Activated CD8-positive, alpha-beta T cell treated with anti-CD3 and anti-CD28 coated beads, Interleukin-2, amount 10 ng/mL, durations not matched to agents 7 days and 5 days (primary cell): ENCODE data around the gene HMGXB4. TPM values are rescaled to one million over a fixed set of nuclear protein-coding genes. Genes with fewer than 3 reads are reported as not detected.

Source experiments
- ATAC-seq: fragments of 150-1000 bp; cut with Tn5 transposase; one replicate; pipeline ENCODE4 v1.10.0; 2021; ENCODE audit warnings: moderate library complexity
- CTCF ChIA-PET: fragments of 350-600 bp; sonication (Branson Sonifier 250); formaldehyde crosslinking; loops from one replicate; lab custom pipeline; 2021; ENCODE audit warnings: antibody characterized with exemption; lab: Charles Lee
- POLR2A ChIA-PET: fragments of 350-600 bp; sonication (Branson Sonifier 250); formaldehyde crosslinking; loops from one replicate; lab custom pipeline; 2021; ENCODE audit warnings: antibody characterized with exemption; lab: Charles Lee
- DNase-seq: peaks from one replicate; pipeline ENCODE4 v3.0.0-alpha.2; 2020
- H3K27ac Mint-ChIP-seq: one replicate; pipeline ENCODE4 v1.8.0; 2021; ENCODE audit warnings: mild to moderate bottlenecking, mixed read lengths
- H3K27me3 Mint-ChIP-seq: one replicate; pipeline ENCODE4 v1.8.0; 2021; ENCODE audit warnings: low read depth, mixed read lengths
- H3K36me3 Mint-ChIP-seq: one replicate; pipeline ENCODE4 v1.8.0; 2021; ENCODE audit warnings: low read depth, mixed read lengths
- H3K4me1 Mint-ChIP-seq: one replicate; pipeline ENCODE4 v1.8.0; 2021; ENCODE audit warnings: low read depth, mixed read lengths
- H3K4me3 Mint-ChIP-seq: one replicate; pipeline ENCODE4 v1.8.0; 2021; ENCODE audit warnings: mild to moderate bottlenecking, mixed read lengths
- H3K9me3 Mint-ChIP-seq: one replicate; pipeline ENCODE4 v1.8.0; 2022; ENCODE audit warnings: mixed read lengths; ENCODE audit not compliant: insufficient read depth
- total RNA-seq, 2 experiments: library from RNA; stranded (reverse); gene quantifications; one replicate each; pipeline ENCODE4 v1.2.3, GENCODE V29; 2021

Gene HMGXB4, protein sequence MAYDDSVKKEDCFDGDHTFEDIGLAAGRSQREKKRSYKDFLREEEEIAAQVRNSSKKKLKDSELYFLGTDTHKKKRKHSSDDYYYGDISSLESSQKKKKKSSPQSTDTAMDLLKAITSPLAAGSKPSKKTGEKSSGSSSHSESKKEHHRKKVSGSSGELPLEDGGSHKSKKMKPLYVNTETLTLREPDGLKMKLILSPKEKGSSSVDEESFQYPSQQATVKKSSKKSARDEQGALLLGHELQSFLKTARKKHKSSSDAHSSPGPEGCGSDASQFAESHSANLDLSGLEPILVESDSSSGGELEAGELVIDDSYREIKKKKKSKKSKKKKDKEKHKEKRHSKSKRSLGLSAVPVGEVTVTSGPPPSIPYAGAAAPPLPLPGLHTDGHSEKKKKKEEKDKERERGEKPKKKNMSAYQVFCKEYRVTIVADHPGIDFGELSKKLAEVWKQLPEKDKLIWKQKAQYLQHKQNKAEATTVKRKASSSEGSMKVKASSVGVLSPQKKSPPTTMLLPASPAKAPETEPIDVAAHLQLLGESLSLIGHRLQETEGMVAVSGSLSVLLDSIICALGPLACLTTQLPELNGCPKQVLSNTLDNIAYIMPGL
- 10 to 100 TPM; 34.0 to 36.0 TPM for total RNA-seq

DNA sequence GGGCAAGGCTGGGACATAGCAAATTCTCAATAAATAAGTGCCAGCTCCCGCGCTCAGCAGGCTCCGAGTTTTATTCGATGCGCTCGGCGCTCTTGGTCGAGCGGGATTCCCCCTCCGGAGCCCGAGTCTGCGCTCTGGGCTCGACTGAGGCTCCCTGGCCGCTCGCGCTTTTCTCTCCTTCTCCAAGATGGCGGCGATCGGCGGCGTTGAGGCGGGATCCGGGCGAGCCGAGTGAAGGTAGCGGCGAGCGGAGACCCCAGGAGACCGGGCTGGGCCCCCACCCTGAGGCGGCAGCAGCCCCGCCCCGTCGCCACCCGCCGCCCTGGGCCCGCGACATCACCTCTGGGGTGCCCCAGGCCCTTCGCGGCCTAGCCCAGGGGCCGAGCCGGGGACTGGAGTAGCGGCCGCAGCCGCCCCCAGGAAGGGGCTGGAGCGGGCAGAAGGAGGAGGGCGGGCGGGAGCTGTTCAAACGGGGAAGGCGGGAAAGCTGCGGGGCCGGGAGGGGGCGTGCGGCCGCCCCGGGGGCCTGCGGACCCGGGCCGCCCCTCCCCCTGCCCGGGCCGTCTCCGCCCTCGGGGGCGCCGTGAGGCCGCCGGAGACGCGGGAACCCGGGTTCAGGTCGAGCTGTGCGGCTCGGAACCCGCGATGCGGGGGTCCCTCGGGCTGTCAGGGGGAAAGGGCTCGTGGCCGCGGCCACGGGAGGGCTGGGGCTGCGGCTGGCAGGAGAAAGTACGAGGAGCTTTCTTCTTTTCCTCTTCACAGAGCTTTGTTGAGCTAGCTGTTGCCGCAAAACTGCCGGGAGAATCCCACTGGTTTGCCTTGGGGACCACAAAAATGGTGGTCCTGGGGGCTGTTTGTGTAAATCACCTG, at the start of gene HMGXB4:
TSS of gene HMGXB4 (plus strand) at position 173 of the 870 bp plus-strand sequence. CDS start 4,898 bp downstream, outside the sequence.
- ChIA-PET POLR2A (interaction anchor here (0.8 to 2.8 kb wide), 7 partner anchors 9 to 95 kb away, joined by 3 to 23 read pairs (median 5); partner anchors contain the start of gene TOM1), CTCF (interaction anchor here (1.2 to 2.1 kb wide), 5 partner anchors 11 to 808 kb away, joined by 3 to 9 read pairs (median 7); partner anchors contain the start of gene TOM1)
- Mint-ChIP-seq H3K4me1 (peaks cover 29% of the 10 kb centered on the region), H3K36me3 (peaks cover 24% of the 10 kb centered on the region), H3K9me3 (no peaks in the 10 kb centered on the region), H3K27me3 (peaks cover 2% of the 10 kb centered on the region), H3K27ac (peak within 1 kb of the TSS; percentile 96), H3K4me3 (peak within 1 kb of the TSS; percentile 94)
- peak; percentile 94 for ATAC-seq
- peak; percentile 91 for DNase-seq

DNA sequence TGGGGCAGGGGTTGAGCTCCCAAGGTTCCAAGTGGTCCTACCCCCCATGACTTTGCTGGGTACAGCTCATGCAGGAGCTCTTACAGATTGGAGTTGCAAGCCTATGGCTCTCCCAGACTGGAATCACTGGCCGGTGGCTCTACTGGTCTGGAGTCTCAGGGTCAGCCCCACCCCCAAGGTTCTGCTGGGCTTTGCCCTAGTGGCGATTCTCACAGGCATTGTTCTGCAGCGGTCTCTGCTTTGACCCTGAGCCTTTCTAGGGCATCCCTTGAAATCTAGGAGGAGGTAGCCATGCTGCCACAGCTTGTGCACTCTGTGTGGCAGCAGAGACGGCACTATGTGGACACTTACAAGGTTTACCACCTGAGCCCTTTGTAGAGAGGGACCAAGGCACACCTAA, 49.3 kb upstream of the HMGXB4 start:
- no peak for DNase-seq
- Mint-ChIP-seq H3K36me3 (no peaks in the 10 kb centered on the region), H3K27ac (no peak overlapping the region), H3K27me3 (peaks cover 5% of the 10 kb centered on the region), H3K4me3 (no peak overlapping the region), H3K9me3 (no peaks in the 10 kb centered on the region), H3K4me1 (no peaks in the 10 kb centered on the region)
- ChIA-PET POLR2A (no interaction called here), CTCF (no interaction called here)
- no peak for ATAC-seq

DNA sequence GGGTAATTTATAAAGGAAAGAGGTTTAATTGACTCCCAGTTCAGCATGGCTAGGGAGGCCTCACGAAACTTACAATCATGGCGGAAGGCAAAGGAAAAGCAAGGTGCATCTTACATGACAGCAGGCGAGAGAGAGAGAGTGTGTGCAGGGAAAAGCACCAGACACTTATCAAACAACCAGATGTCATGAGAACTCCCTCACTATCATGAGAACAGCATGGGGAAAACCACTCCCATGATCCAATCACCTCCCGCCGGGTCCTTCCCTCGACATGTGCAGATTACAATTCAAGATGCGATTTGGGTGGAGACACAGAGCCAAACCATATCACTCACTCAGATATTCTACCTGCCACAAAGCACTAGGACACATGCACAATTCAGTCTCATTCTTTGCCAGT, 48.1 kb upstream of the HMGXB4 start:
- H3K4me3 Mint-ChIP-seq, result no peak overlapping the region
- H3K27me3 Mint-ChIP-seq, result peaks cover 5% of the 10 kb centered on the region
- no peaks in the 10 kb centered on the region for H3K4me1 Mint-ChIP-seq
- H3K9me3 Mint-ChIP-seq, result no peaks in the 10 kb centered on the region
- no peak overlapping the region for H3K27ac Mint-ChIP-seq
- H3K36me3 Mint-ChIP-seq, result no peaks in the 10 kb centered on the region
- ChIA-PET POLR2A (no interaction called here), CTCF (no interaction called here)
- DNase-seq, result no peak
- ATAC-seq, result no peak

DNA sequence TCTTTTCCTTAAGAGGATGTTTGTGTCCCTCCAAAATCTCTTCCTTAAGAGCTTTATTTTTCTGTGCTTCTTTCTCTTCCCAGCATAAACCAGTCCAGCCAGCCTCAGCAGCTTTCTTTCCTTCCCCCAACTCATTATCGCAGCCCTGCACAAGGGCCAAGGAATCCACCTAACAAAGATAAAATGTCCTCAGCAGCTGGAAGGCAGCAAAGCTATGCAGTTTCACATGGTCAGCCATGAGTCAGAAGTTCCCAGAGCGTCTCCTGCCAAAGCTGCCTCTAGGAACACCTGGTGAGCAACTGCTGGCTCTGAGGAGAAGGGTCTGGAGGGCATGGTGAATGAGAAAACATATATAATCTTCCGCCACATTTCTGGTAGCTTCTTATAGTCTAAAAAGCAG, 45.3 kb upstream of the HMGXB4 start:
- ATAC-seq (no peak), DNase-seq (no peak)
- CTCF ChIA-PET, result no interaction called here
- Mint-ChIP-seq H3K9me3 (no peaks in the 10 kb centered on the region), H3K4me3 (no peak overlapping the region), H3K36me3 (no peaks in the 10 kb centered on the region), H3K27ac (no peak overlapping the region), H3K4me1 (no peaks in the 10 kb centered on the region), H3K27me3 (peaks cover 5% of the 10 kb centered on the region)
- POLR2A ChIA-PET, result interaction anchor here (0.6 kb wide), 1 partner anchor 74 kb away, joined by 3 read pairs; no protein-coding TSS in a partner anchor

DNA sequence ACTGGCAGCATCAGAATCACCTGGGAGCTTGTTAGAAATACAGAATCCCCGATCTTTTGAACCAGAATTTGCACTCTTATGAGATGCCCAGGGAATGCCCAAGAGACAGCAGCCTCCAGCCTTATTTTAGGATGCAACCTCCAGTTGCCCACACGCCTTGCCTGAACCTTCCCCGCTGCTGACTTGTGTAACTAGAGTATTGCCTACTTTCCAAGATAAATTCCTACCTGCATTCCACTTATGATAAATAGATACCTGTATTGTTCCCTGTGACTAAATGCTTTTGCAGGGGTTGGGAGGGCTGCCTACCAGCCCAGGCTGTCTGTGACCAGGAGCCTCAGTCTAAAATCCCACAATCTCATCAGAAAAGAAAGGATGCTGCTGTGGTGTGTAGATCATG, 44.3 kb upstream of the HMGXB4 start:
- Mint-ChIP-seq H3K27me3 (no peaks in the 10 kb centered on the region), H3K36me3 (no peaks in the 10 kb centered on the region), H3K9me3 (no peaks in the 10 kb centered on the region), H3K27ac (no peak overlapping the region), H3K4me3 (no peak overlapping the region), H3K4me1 (no peaks in the 10 kb centered on the region)
- ATAC-seq, result no peak
- POLR2A ChIA-PET, result no interaction called here
- CTCF ChIA-PET, result no interaction called here
- no peak for DNase-seq

DNA sequence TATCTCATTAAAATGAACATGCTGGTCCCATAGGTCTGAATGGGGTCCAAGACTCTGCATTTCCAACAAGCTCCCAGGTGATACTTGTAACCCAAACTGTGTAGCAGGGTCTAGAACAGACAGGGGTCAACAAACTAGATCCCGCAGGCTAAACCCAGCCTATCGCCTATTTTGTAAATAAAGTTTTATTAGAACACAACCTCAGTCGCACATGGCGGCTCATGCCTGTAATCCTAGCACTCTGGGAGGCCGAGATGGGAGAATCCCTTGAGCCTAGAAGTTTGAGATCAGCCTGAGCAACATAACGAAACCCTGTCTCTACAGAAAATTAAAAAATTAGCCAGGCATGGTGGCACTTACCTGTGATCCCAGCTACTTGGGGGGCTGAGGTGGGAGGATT, 42.3 kb upstream of the HMGXB4 start:
- CTCF ChIA-PET, result interaction anchor here (2.9 kb wide), 1 partner anchor 16 kb away, joined by 10 read pairs; no protein-coding TSS in a partner anchor
- POLR2A ChIA-PET, result no interaction called here
- H3K4me3 Mint-ChIP-seq, result no peak overlapping the region
- no peaks in the 10 kb centered on the region for H3K36me3 Mint-ChIP-seq
- no peaks in the 10 kb centered on the region for H3K9me3 Mint-ChIP-seq
- no peak for ATAC-seq
- H3K27ac Mint-ChIP-seq, result no peak overlapping the region
- H3K27me3 Mint-ChIP-seq, result no peaks in the 10 kb centered on the region
- no peaks in the 10 kb centered on the region for H3K4me1 Mint-ChIP-seq
- no peak for DNase-seq

DNA sequence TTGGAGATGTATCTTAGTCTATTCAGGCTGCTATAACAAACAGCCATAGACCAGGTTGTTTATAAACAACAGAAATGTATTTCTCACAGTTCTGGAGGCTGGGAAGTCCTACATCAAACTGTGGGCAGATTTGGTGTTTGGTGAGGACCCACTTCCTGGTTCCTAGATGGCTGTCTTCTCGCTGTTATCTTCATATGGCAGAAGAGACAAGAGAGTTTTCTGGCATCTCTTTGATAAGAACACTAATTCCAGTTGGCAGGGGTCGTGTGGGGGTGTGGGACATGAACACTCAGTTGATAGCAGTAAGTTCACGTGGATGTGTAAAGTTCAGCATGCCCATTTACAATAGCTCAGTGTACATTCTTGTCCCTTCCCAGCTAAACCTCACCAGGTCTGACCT, 41.3 kb upstream of the HMGXB4 start:
- Mint-ChIP-seq H3K4me1 (no peaks in the 10 kb centered on the region), H3K27me3 (no peaks in the 10 kb centered on the region), H3K9me3 (no peaks in the 10 kb centered on the region), H3K36me3 (no peaks in the 10 kb centered on the region), H3K27ac (no peak overlapping the region), H3K4me3 (no peak overlapping the region)
- DNase-seq (no peak), ATAC-seq (no peak)
- POLR2A ChIA-PET, result interaction anchor here (0.9 kb wide), 1 partner anchor 10 kb away, joined by 4 read pairs; no protein-coding TSS in a partner anchor
- CTCF ChIA-PET, result interaction anchor here (2.9 kb wide), 1 partner anchor 15 kb away, joined by 10 read pairs; no protein-coding TSS in a partner anchor

DNA sequence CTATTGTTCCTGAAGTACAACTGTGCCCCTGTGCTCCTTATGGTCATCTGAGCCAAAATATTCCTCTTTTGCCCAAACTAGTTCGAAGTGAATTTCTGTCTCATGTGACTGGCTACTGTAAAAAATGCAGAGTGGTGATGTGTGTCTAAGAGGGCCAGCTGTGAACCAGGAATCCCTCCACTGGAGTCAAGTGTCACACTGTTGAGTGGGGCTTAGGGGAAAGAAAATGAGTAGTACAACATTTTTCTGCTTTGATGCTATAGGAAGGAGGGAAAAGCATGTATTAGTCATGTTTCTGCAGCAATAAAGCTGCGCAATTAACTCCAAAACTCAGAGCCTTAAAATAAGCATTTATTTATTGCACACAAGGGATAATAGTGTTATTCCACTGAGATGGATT, 39.8 kb upstream of the HMGXB4 start:
- no peak for ATAC-seq
- no peaks in the 10 kb centered on the region for H3K9me3 Mint-ChIP-seq
- no peak overlapping the region for H3K4me3 Mint-ChIP-seq
- H3K27ac Mint-ChIP-seq, result no peak overlapping the region
- H3K36me3 Mint-ChIP-seq, result no peaks in the 10 kb centered on the region
- H3K27me3 Mint-ChIP-seq, result no peaks in the 10 kb centered on the region
- no peak for DNase-seq
- ChIA-PET CTCF (interaction anchor here (2.9 kb wide), 1 partner anchor 14 kb away, joined by 10 read pairs; no protein-coding TSS in a partner anchor), POLR2A (no interaction called here)
- H3K4me1 Mint-ChIP-seq, result no peaks in the 10 kb centered on the region

DNA sequence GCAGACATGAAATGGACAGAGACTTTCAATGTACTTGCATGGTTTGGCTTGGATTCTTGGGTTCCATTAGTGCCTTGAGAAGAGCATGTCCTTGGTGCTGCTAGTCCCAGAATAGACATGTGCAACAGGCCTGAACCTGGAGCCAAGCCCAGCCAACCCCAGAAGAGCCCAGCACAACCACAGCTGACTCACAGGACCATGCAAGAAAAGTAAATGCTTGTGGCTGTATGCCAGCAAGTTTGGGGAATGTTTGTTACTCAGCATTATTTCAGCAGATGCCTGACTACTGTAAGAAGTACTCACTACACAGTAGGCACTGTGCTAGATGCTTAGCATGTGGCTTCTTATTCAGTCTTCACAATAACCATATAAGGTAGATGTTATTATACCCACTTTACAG, 39.2 kb upstream of the HMGXB4 start:
- no peaks in the 10 kb centered on the region for H3K36me3 Mint-ChIP-seq
- CTCF ChIA-PET, result interaction anchor here (1.1 kb wide), 1 partner anchor 13 kb away, joined by 4 read pairs; no protein-coding TSS in a partner anchor
- no peak overlapping the region for H3K4me3 Mint-ChIP-seq
- ATAC-seq (no peak), DNase-seq (no peak)
- no peaks in the 10 kb centered on the region for H3K27me3 Mint-ChIP-seq
- POLR2A ChIA-PET, result no interaction called here
- no peaks in the 10 kb centered on the region for H3K4me1 Mint-ChIP-seq
- H3K9me3 Mint-ChIP-seq, result no peaks in the 10 kb centered on the region
- H3K27ac Mint-ChIP-seq, result no peak overlapping the region

DNA sequence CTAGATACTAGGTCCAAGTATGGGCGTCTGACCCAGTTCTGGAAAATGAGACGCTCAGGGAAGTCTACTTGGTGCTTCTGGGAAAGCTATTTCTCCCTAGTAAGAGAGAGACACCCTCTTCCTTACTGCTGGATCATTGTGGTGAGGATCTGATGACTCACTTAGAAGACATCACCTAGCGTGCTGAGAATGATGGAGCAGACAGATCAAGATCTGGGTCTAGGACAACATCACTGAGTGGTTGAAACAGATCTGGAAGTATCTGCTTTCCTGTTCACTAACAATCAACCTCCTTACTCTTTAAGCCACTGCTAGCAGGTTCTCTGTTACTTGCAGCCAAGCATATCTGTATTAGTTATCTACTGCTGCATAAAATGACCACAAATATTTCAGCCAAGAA, 38.3 kb upstream of the HMGXB4 start:
- no peaks in the 10 kb centered on the region for H3K9me3 Mint-ChIP-seq
- no peaks in the 10 kb centered on the region for H3K27me3 Mint-ChIP-seq
- DNase-seq (no peak), ATAC-seq (no peak)
- H3K4me1 Mint-ChIP-seq, result no peaks in the 10 kb centered on the region
- no peak overlapping the region for H3K4me3 Mint-ChIP-seq
- POLR2A ChIA-PET, result no interaction called here
- no peak overlapping the region for H3K27ac Mint-ChIP-seq
- CTCF ChIA-PET, result interaction anchor here (1.1 to 1.6 kb wide), 2 partner anchors 12 to 69 kb away, joined by 3 to 4 read pairs; no protein-coding TSS in a partner anchor
- no peaks in the 10 kb centered on the region for H3K36me3 Mint-ChIP-seq

DNA sequence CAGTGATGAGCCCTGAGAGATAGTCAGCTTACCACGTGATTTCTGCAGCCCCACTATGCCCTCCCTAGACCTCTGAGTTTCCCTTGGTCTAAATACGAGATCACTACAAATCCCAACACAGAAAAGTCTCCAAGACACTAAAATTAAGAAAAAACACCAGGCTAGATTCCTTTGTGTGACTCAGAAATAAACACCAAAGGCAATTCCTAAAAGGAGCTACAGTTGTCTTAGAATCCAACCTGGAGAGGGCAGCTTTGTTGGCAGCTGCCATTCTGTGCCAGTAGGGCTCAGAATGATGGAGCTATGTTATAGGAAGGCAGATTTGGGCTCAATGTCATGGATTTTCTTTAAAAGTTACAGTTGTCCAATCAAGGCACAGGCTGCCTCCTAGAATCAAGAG, 37.1 kb upstream of the HMGXB4 start:
- ChIA-PET CTCF (interaction anchor here (1.6 to 2.5 kb wide), 2 partner anchors 11 to 70 kb away, joined by 3 to 11 read pairs; no protein-coding TSS in a partner anchor), POLR2A (no interaction called here)
- Mint-ChIP-seq H3K36me3 (no peaks in the 10 kb centered on the region), H3K27me3 (no peaks in the 10 kb centered on the region), H3K9me3 (no peaks in the 10 kb centered on the region), H3K27ac (no peak overlapping the region), H3K4me1 (no peaks in the 10 kb centered on the region), H3K4me3 (no peak overlapping the region)
- DNase-seq (no peak), ATAC-seq (no peak)
